Measurements from ENCODE around the gene PCOLCE2.

GRCh38 chr3:142801746-142802145 is 87.1 kb downstream of the PCOLCE2 start:
- TF ChIP-seq GATA2 (IDR thresholded peaks at IDR 0.05; ENCODE audit: low read depth, low read length) (no peak), GATA3 (IDR thresholded peaks at IDR 0.05; ENCODE audit: low read depth, low read length) (no peak)
